Muscle of leg (tissue), 11 donors: Measurements from ENCODE around the gene CMPK1. TPM values are rescaled to one million over a fixed set of nuclear protein-coding genes. Genes with fewer than 3 reads are reported as not detected.

Experiments
- DNase-seq: peaks from one replicate; pipeline ENCODE4 v3.0.0; 2013
- H3K27ac ChIP-seq: one replicate; pipeline ENCODE4 v1.5.1; 2013; ENCODE audit warnings: mild to moderate bottlenecking, low read length, control low read depth
- H3K27me3 ChIP-seq: one replicate; pipeline ENCODE4 v1.6.1; 2013; ENCODE audit warnings: low read length; ENCODE audit not compliant: control insufficient read depth, insufficient read depth
- H3K36me3 ChIP-seq: one replicate; pipeline ENCODE4 v1.6.1; 2013; ENCODE audit warnings: low read length; ENCODE audit not compliant: control insufficient read depth, insufficient read depth
- H3K4me1 ChIP-seq: one replicate; pipeline ENCODE4 v1.6.1; 2013; ENCODE audit warnings: low read length; ENCODE audit not compliant: control insufficient read depth, insufficient read depth
- H3K4me3 ChIP-seq: one replicate; pipeline ENCODE4 v1.5.1; 2013; ENCODE audit warnings: low read length, control low read depth
- H3K9me3 ChIP-seq: replicated peaks from 2 replicates; pipeline ENCODE4 v1.6.1; 2013; ENCODE audit warnings: low read depth, low read length; ENCODE audit not compliant: control insufficient read depth
- WGBS: methylation state at CpG from one replicate; pipeline ENCODE4 v1.1.5; 2013; ENCODE audit warnings: missing lambda C conversion rate; ENCODE audit not compliant: insufficient coverage; 5-methylcytosine and 5-hydroxymethylcytosine counted together
- polyA plus RNA-seq, 8 donors: library from polyadenylated mRNA; unstranded; fragments of 120-200 nt; gene quantifications; one replicate each; pipeline versions ENCODE4 v1.2.1 to v1.2.3, GENCODE V29; 2013; ENCODE audit warnings: inconsistent platforms in 1 of 8, low replicate concordance in 1 of 8; ENCODE audit not compliant: insufficient read length in 8 of 8, insufficient read depth in 1 of 8
- total RNA-seq: library from RNA; stranded (reverse); fragments of 120-200 nt; gene quantifications from one replicate; pipeline ENCODE4 v1.2.4, GENCODE V29; 2013

The CMPK1 gene
- total and polyA plus RNA-seq, 9 donors, result 52.2 to 77.6 (median 69.1) TPM

- Histone ChIP-seq H3K27ac (no peak overlapping the region), H3K27me3 (peaks cover 32% of the 10 kb centered on the region), H3K9me3 (no peaks in the 10 kb centered on the region), H3K4me3 (no peak overlapping the region), H3K4me1 (peaks cover 4% of the 10 kb centered on the region), H3K36me3 (no peaks in the 10 kb centered on the region)
- no peak for DNase-seq
- WGBS, result 100% methylated on average over 2 of the region's 4 CpGs
Observed at GRCh38 chr1:47402591-47402990, 69.0 kb downstream of the CMPK1 start.

GRCh38 chr1:47403321-47403910, 69.8 kb downstream of the CMPK1 start:
- no peak for DNase-seq

GRCh38 chr1:47405697-47406096, 72.1 kb downstream of the CMPK1 start:
- peak; percentile 22 for DNase-seq
- WGBS, result 18% methylated on average over 4 of the region's 5 CpGs
- no peak overlapping the region for H3K27ac ChIP-seq
- H3K27me3 ChIP-seq, result peaks cover 26% of the 10 kb centered on the region
- H3K36me3 ChIP-seq, result no peaks in the 10 kb centered on the region
- H3K4me1 ChIP-seq, result peaks cover 13% of the 10 kb centered on the region
- H3K4me3 ChIP-seq, result no peak overlapping the region
- no peaks in the 10 kb centered on the region for H3K9me3 ChIP-seq

More at GRCh38 chr1:47403321-47403910, 69.8 kb downstream of the CMPK1 start:
- Histone ChIP-seq H3K4me1 (peaks cover 4% of the 10 kb centered on the region), H3K27me3 (peaks cover 32% of the 10 kb centered on the region), H3K36me3 (no peaks in the 10 kb centered on the region), H3K27ac (no peak overlapping the region), H3K4me3 (no peak overlapping the region), H3K9me3 (no peaks in the 10 kb centered on the region)
- no CpG with 5 or more reads among the region's 4 CpGs for WGBS

- Histone ChIP-seq H3K27me3 (peaks cover 28% of the 10 kb centered on the region), H3K4me3 (no peak overlapping the region), H3K4me1 (peaks cover 13% of the 10 kb centered on the region), H3K36me3 (no peaks in the 10 kb centered on the region), H3K27ac (no peak overlapping the region), H3K9me3 (no peaks in the 10 kb centered on the region)
- WGBS, result no CpG with 5 or more reads among the region's 5 CpGs
- DNase-seq, result no peak
Observed at GRCh38 chr1:47406966-47407365, 73.4 kb downstream of the CMPK1 start.

GRCh38 chr1:47407481-47407880, 73.9 kb downstream of the CMPK1 start:
- Histone ChIP-seq H3K4me1 (peaks cover 13% of the 10 kb centered on the region), H3K36me3 (no peaks in the 10 kb centered on the region), H3K9me3 (no peaks in the 10 kb centered on the region), H3K27ac (no peak overlapping the region), H3K4me3 (no peak overlapping the region), H3K27me3 (peaks cover 29% of the 10 kb centered on the region)
- no peak for DNase-seq
- WGBS, result 60% methylated on average over 1 of the region's 3 CpGs

GRCh38 chr1:47409311-47410067, 75.9 kb downstream of the CMPK1 start:
- Histone ChIP-seq H3K4me1 (peaks cover 13% of the 10 kb centered on the region), H3K4me3 (no peak overlapping the region), H3K27me3 (peaks cover 35% of the 10 kb centered on the region), H3K27ac (no peak overlapping the region), H3K36me3 (no peaks in the 10 kb centered on the region), H3K9me3 (no peaks in the 10 kb centered on the region)
- WGBS, result 47% methylated on average over 11 of the region's 12 CpGs
- peak; percentile 34 for DNase-seq

- H3K27me3 ChIP-seq, result peaks cover 40% of the 10 kb centered on the region
- DNase-seq, result no peak
- H3K36me3 ChIP-seq, result no peaks in the 10 kb centered on the region
- no peaks in the 10 kb centered on the region for H3K9me3 ChIP-seq
- H3K4me1 ChIP-seq, result peaks cover 13% of the 10 kb centered on the region
- H3K4me3 ChIP-seq, result no peak overlapping the region
- H3K27ac ChIP-seq, result no peak overlapping the region
- 40% methylated on average over 3 of the region's 3 CpGs for WGBS
Observed at GRCh38 chr1:47410068-47410455, 76.5 kb downstream of the CMPK1 start.

GRCh38 chr1:47411436-47411835, 77.8 kb downstream of the CMPK1 start:
- no CpG with 5 or more reads among the region's 2 CpGs for WGBS

GRCh38 chr1:47412437-47412836, 78.8 kb downstream of the CMPK1 start:
- peaks cover 50% of the 10 kb centered on the region for H3K27me3 ChIP-seq
- no peak overlapping the region for H3K4me3 ChIP-seq
- H3K27ac ChIP-seq, result no peak overlapping the region
- H3K4me1 ChIP-seq, result peaks cover 11% of the 10 kb centered on the region
- no peaks in the 10 kb centered on the region for H3K36me3 ChIP-seq
- no peak for DNase-seq
- 60% methylated on average over 14 of the region's 14 CpGs for WGBS
- no peaks in the 10 kb centered on the region for H3K9me3 ChIP-seq

More at GRCh38 chr1:47411436-47411835, 77.8 kb downstream of the CMPK1 start:
- H3K27ac ChIP-seq, result no peak overlapping the region
- no peaks in the 10 kb centered on the region for H3K9me3 ChIP-seq
- H3K27me3 ChIP-seq, result peaks cover 45% of the 10 kb centered on the region
- H3K4me3 ChIP-seq, result no peak overlapping the region
- H3K4me1 ChIP-seq, result peaks cover 10% of the 10 kb centered on the region
- no peaks in the 10 kb centered on the region for H3K36me3 ChIP-seq
- DNase-seq, result no peak

- Histone ChIP-seq H3K9me3 (no peaks in the 10 kb centered on the region), H3K4me1 (peaks cover 2% of the 10 kb centered on the region), H3K36me3 (no peaks in the 10 kb centered on the region), H3K27me3 (peaks cover 74% of the 10 kb centered on the region), H3K27ac (no peak within 1 kb of the TSS), H3K4me3 (peak within 1 kb of the TSS; percentile 24)
- no peak for DNase-seq
- 5% methylated on average over 19 of the region's 21 CpGs for WGBS
Observed at GRCh38 chr1:47415728-47416318, 82.2 kb downstream of the CMPK1 start, which contains the start of gene FOXE3. Gene FOXE3 (plus strand): TSS chr1:47416285. CDS start chr1:47416316, 31 bp downstream.
